Small intestine (tissue), 7 donors: ENCODE results near the gene TEX10. TPM values are rescaled to one million over a fixed set of nuclear protein-coding genes. Genes with fewer than 3 reads are reported as not detected.
A peak's percentile ranks its signal among the peaks of the same experiment; 100 is the strongest.
"Not testable (repeated sequence)": the region's sequence is repeated elsewhere in the genome, so short reads cannot be mapped to it uniquely, and the experiment has no call there.

ENCODE experiments used
- DNase-seq, 2 donors: peaks; one replicate each; pipeline versions ENCODE4 v3.0.0 to v3.0.0-alpha.2; 2013
- FAIRE-seq: peaks from 2 replicates; lab custom pipeline; 2012; peaks lifted over from hg19 to GRCh38; lab: Jason Lieb, UNC
- H3K27ac ChIP-seq, 3 donors: one replicate each; pipeline ENCODE4 v1.5.1; 2013; ENCODE audit warnings: low read length in 2 of 3, mild to moderate bottlenecking in 2 of 3, control low read depth in 1 of 3, inconsistent platforms in 1 of 3, low read depth in 1 of 3, moderate library complexity in 1 of 3
- H3K27me3 ChIP-seq, 3 donors: one replicate each; pipeline ENCODE4 v1.6.1; 2013; ENCODE audit warnings: low read length in 3 of 3, inconsistent platforms in 1 of 3; ENCODE audit not compliant: control insufficient read depth in 3 of 3, insufficient read depth in 3 of 3
- H3K36me3 ChIP-seq, 3 donors: one replicate each; pipeline ENCODE4 v1.6.1; 2013; ENCODE audit warnings: low read length in 3 of 3, inconsistent platforms in 1 of 3, low read depth in 1 of 3, mild to moderate bottlenecking in 1 of 3, moderate library complexity in 1 of 3; ENCODE audit not compliant: control insufficient read depth in 3 of 3, insufficient read depth in 2 of 3
- H3K4me1 ChIP-seq, 3 donors: one replicate each; pipeline ENCODE4 v1.6.1; 2013; ENCODE audit warnings: low read length in 2 of 3, inconsistent platforms in 1 of 3, low read depth in 1 of 3, mild to moderate bottlenecking in 1 of 3, moderate library complexity in 1 of 3; ENCODE audit not compliant: control insufficient read depth in 3 of 3, insufficient read depth in 2 of 3
- H3K4me3 ChIP-seq, 3 donors: one replicate each; pipeline ENCODE4 v1.5.1; 2013; ENCODE audit warnings: low read length in 3 of 3, control low read depth in 1 of 3, inconsistent platforms in 1 of 3, low read depth in 1 of 3, mild to moderate bottlenecking in 1 of 3, moderate library complexity in 1 of 3
- H3K9me3 ChIP-seq, 2 donors: one replicate each; pipeline ENCODE4 v1.6.1; 2013; ENCODE audit warnings: low read depth in 1 of 2, low read length in 1 of 2; ENCODE audit not compliant: control insufficient read depth in 2 of 2, insufficient read depth in 1 of 2
- WGBS, 3 donors: extraction: QIAGEN DNeasy Blood & Tissue Kit; methylation state at CpG; one replicate each; pipeline ENCODE4 v1.1.7; 2013; 5-methylcytosine and 5-hydroxymethylcytosine counted together
- polyA plus RNA-seq, 4 donors: library from polyadenylated mRNA; stranded (reverse) in 3 of 4; unstranded in 1 of 4; fragments of 200-250 nt in 3 of 4; fragments of 120-200 nt in 1 of 4; gene quantifications; one replicate each; pipeline versions ENCODE4 v1.2.1 to v1.2.3, GENCODE V29; 2013
- donor health status: healthy with polysubstance abuse.
- donor health status: control.
- donor health status: control.
- donor health status: Bipolar disorder and iron deficiency.
- donor health status: healthy.

TEX10 gene
- polyA plus RNA-seq, 4 donors: 4.1 to 21.7 (median 5.6) TPM

GRCh38 chr9:100340224-100340623 is 12.5 kb downstream of the TEX10 start:
- Histone ChIP-seq H3K27me3 (no peaks in the 10 kb centered on the region), H3K27ac (no peak overlapping the region), H3K4me1 (no peaks in the 10 kb centered on the region), H3K36me3 (peaks cover 0 to 6% (median 2%) of the 10 kb centered on the region in 3 donors), H3K4me3 (no peak overlapping the region), H3K9me3 (no peaks in the 10 kb centered on the region)
- FAIRE-seq: no peak
- WGBS, 3 donors: 93 to 96% (median 94%) methylated on average over 2 of the region's 2 CpGs
- DNase-seq: no peak

- not testable (repeated sequence) for H3K4me3 ChIP-seq, FAIRE-seq, DNase-seq, H3K27ac ChIP-seq, H3K27me3 ChIP-seq, H3K4me1 ChIP-seq, H3K9me3 ChIP-seq
- peaks cover 0 to 11% (median 2%) of the 10 kb centered on the region in 3 donors for H3K36me3 ChIP-seq
- WGBS, 3 donors: 97 to 99% (median 98%) methylated on average over 5 of the region's 5 CpGs
Observed at GRCh38 chr9:100338736-100339135, 14.0 kb downstream of the TEX10 start.

GRCh38 chr9:100324594-100325200 is 28.0 kb downstream of the TEX10 start:
- WGBS, 3 donors: 57 to 64% (median 63%) methylated on average over 4 of the region's 4 CpGs
- Histone ChIP-seq H3K4me1 (no peaks in the 10 kb centered on the region), H3K4me3 (no peak overlapping the region), H3K27me3 (no peaks in the 10 kb centered on the region), H3K36me3 (peaks cover 0 to 9% (median 2%) of the 10 kb centered on the region in 3 donors), H3K9me3 (no peaks in the 10 kb centered on the region), H3K27ac (no peak overlapping the region)
- FAIRE-seq (no peak), DNase-seq (peak; percentile 14 to 21)

- Histone ChIP-seq H3K27ac (no peak overlapping the region), H3K9me3 (no peaks in the 10 kb centered on the region), H3K36me3 (peaks cover 0 to 15% (median 2%) of the 10 kb centered on the region in 3 donors), H3K4me1 (no peaks in the 10 kb centered on the region), H3K4me3 (no peak overlapping the region), H3K27me3 (no peaks in the 10 kb centered on the region)
- FAIRE-seq: no peak
- WGBS, 3 donors: 80 to 87% (median 82%) methylated on average over 3 of the region's 3 CpGs
- peak; percentile 42 to 46 for DNase-seq
Observed at GRCh38 chr9:100322954-100323536, 29.7 kb downstream of the TEX10 start.

GRCh38 chr9:100317706-100318105 is 35.0 kb downstream of the TEX10 start:
- no peak for FAIRE-seq
- H3K36me3 ChIP-seq: peaks cover 0 to 15% (median 2%) of the 10 kb centered on the region in 3 donors
- H3K9me3 ChIP-seq: peaks cover 0 to 8% of the 10 kb centered on the region in 2 donors
- no peaks in the 10 kb centered on the region for H3K4me1 ChIP-seq
- no peak overlapping the region for H3K4me3 ChIP-seq
- WGBS, 3 donors: 80 to 84% (median 81%) methylated on average over 1 of the region's 1 CpG
- no peak overlapping the region for H3K27ac ChIP-seq
- H3K27me3 ChIP-seq: no peaks in the 10 kb centered on the region
- no peak for DNase-seq

GRCh38 chr9:100315561-100315960 is 37.2 kb downstream of the TEX10 start:
- 90 to 97% (median 92%) methylated on average over 4 of the region's 4 CpGs for WGBS, 3 donors
- Histone ChIP-seq H3K4me3 (no peak overlapping the region), H3K36me3 (peaks cover 0 to 14% (median 2%) of the 10 kb centered on the region in 3 donors), H3K27ac (no peak overlapping the region), H3K27me3 (no peaks in the 10 kb centered on the region), H3K4me1 (no peaks in the 10 kb centered on the region), H3K9me3 (peaks cover 0 to 8% of the 10 kb centered on the region in 2 donors)
- FAIRE-seq (no peak), DNase-seq (no peak)

GRCh38 chr9:100309992-100310391 is 42.8 kb downstream of the TEX10 start:
- Histone ChIP-seq H3K4me3 (no peak overlapping the region), H3K27ac (no peak overlapping the region), H3K27me3 (no peaks in the 10 kb centered on the region), H3K4me1 (no peaks in the 10 kb centered on the region), H3K9me3 (peaks cover 0 to 7% of the 10 kb centered on the region in 2 donors), H3K36me3 (peaks cover 2 to 10% (median 2%) of the 10 kb centered on the region in 3 donors)
- no peak for FAIRE-seq
- 90 to 97% (median 94%) methylated on average over 2 of the region's 2 CpGs for WGBS, 3 donors
- DNase-seq: no peak

GRCh38 chr9:100308965-100309564 is 43.7 kb downstream of the TEX10 start:
- Histone ChIP-seq H3K4me1 (no peaks in the 10 kb centered on the region), H3K9me3 (peaks cover 0 to 4% of the 10 kb centered on the region in 2 donors), H3K27me3 (no peaks in the 10 kb centered on the region), H3K27ac (no peak overlapping the region), H3K36me3 (peaks cover 2 to 13% (median 2%) of the 10 kb centered on the region in 3 donors), H3K4me3 (no peak overlapping the region)
- FAIRE-seq (no peak), DNase-seq (no peak)
- WGBS, 3 donors: 77 to 95% (median 87%) methylated on average over 1 of the region's 1 CpG
